ENCODE data around the gene EFCAB7.
"Not testable (repeated sequence)": the region's sequence is repeated elsewhere in the genome, so short reads cannot be mapped to it uniquely, and the experiment has no call there.

Gene EFCAB7

GRCh38 chr1:63548303-63548702 is 25.0 kb downstream of the EFCAB7 start:
- DNase-seq (ENCODE audit: low read depth) = no peak

- no peak for DNase-seq (ENCODE audit: low read depth)
Observed at GRCh38 chr1:63548877-63549276, 25.6 kb downstream of the EFCAB7 start.

- DNase-seq (ENCODE audit: low read depth) = no peak
Observed at GRCh38 chr1:63555480-63555879, 32.2 kb downstream of the EFCAB7 start.

GRCh38 chr1:63557365-63557987 is 34.2 kb downstream of the EFCAB7 start:
- DNase-seq (ENCODE audit: low read depth) = no peak

- no peak for DNase-seq (ENCODE audit: low read depth)
Observed at GRCh38 chr1:63559357-63559756, 36.0 kb downstream of the EFCAB7 start.

- no peak for DNase-seq (ENCODE audit: low read depth)
Observed at GRCh38 chr1:63563745-63564144, 40.4 kb downstream of the EFCAB7 start.

- no peak for DNase-seq (ENCODE audit: low read depth)
Observed at GRCh38 chr1:63569068-63569467, 45.7 kb downstream of the EFCAB7 start.

- DNase-seq (ENCODE audit: low read depth) = no peak
Observed at GRCh38 chr1:63569640-63570316, 46.5 kb downstream of the EFCAB7 start.

GRCh38 chr1:63572686-63573085 is 49.4 kb downstream of the EFCAB7 start:
- not testable (repeated sequence) for DNase-seq (ENCODE audit: low read depth)

- DNase-seq (ENCODE audit: low read depth) = not testable (repeated sequence)
Observed at GRCh38 chr1:63574203-63574796, 51.0 kb downstream of the EFCAB7 start.

- DNase-seq (ENCODE audit: low read depth) = no peak
Observed at GRCh38 chr1:63575340-63575826, 52.1 kb downstream of the EFCAB7 start.

- not testable (repeated sequence) for DNase-seq (ENCODE audit: low read depth)
Observed at GRCh38 chr1:63586326-63586725, 63.0 kb downstream of the EFCAB7 start.

GRCh38 chr1:63590166-63590560 is 66.8 kb downstream of the EFCAB7 start:
- no peak for DNase-seq (ENCODE audit: low read depth)

- DNase-seq (ENCODE audit: low read depth) = peak; percentile 3
Observed at GRCh38 chr1:63592536-63593302, 69.4 kb downstream of the EFCAB7 start.

- DNase-seq (ENCODE audit: low read depth) = peak; percentile 73
Observed at GRCh38 chr1:63593303-63593885, 70.1 kb downstream of the EFCAB7 start, which contains the start of gene PGM1. Gene PGM1, plus strand, starts transcription at chr1:63593411. Its CDS starts 78 bp downstream, at chr1:63593489.

- peak; percentile 67 for DNase-seq (ENCODE audit: low read depth)
Observed at GRCh38 chr1:63593886-63594605, 70.7 kb downstream of the EFCAB7 start.

- DNase-seq (ENCODE audit: low read depth) = no peak
Observed at GRCh38 chr1:63595435-63595834, 72.1 kb downstream of the EFCAB7 start.

- DNase-seq (ENCODE audit: low read depth) = no peak
Observed at GRCh38 chr1:63599799-63600198, 76.5 kb downstream of the EFCAB7 start.

- DNase-seq (ENCODE audit: low read depth) = no peak
Observed at GRCh38 chr1:63600248-63600647, 76.9 kb downstream of the EFCAB7 start.

GRCh38 chr1:63601061-63601460 is 77.7 kb downstream of the EFCAB7 start:
- DNase-seq (ENCODE audit: low read depth) = no peak

GRCh38 chr1:63601463-63601862 is 78.1 kb downstream of the EFCAB7 start:
- DNase-seq (ENCODE audit: low read depth) = no peak
